HG03378 (cell line): ENCODE results near the gene CFAP97D2.

ENCODE experiments used
- ATAC-seq: cut with Tn5 transposase; IDR thresholded peaks from one replicate; pipeline ENCODE4 v1.9.1; 2021; ENCODE audit warnings: mild to moderate bottlenecking, moderate library complexity; ENCODE audit not compliant: unreplicated experiment

Gene CFAP97D2

GRCh38 chr13:114264886-114265611 is 86.0 kb downstream of the CFAP97D2 start:
- no peak for ATAC-seq

GRCh38 chr13:114266241-114266640 is 87.2 kb downstream of the CFAP97D2 start:
- no peak for ATAC-seq

- ATAC-seq, result no peak
Observed at GRCh38 chr13:114268344-114269280, 89.6 kb downstream of the CFAP97D2 start.

GRCh38 chr13:114269281-114269770 is 90.3 kb downstream of the CFAP97D2 start:
- no peak for ATAC-seq
